Gastroesophageal sphincter (tissue), 4 donors: ENCODE results near the gene HPS4. TPM values are rescaled to one million over a fixed set of nuclear protein-coding genes. Genes with fewer than 3 reads are reported as not detected.

Source experiments
- ATAC-seq: fragments of 150-250 bp; one replicate; pipeline ENCODE4 v1.9.1; 2016; ENCODE audit warnings: mild to moderate bottlenecking, moderate library complexity
- H3K27ac ChIP-seq, 4 donors: fragments of 200-600 bp; sonication (generic) in 3 of 4; 1 replicate in 3 of 4; 2 replicates in 1 of 4; pipeline ENCODE4 v1.5.1; 2016 to 2019
- H3K27me3 ChIP-seq: fragments of 200-600 bp; sonication (generic); one replicate; pipeline ENCODE4 v1.5.1; 2019
- H3K36me3 ChIP-seq, 2 donors: fragments of 200-600 bp; sonication (generic); one replicate each; pipeline ENCODE4 v1.5.1; 2019; ENCODE audit warnings: control low read depth in 1 of 2
- H3K4me1 ChIP-seq, 3 donors: fragments of 200-600 bp; sonication (generic); 1 replicate in 2 of 3; 2 replicates in 1 of 3; pipeline ENCODE4 v1.5.1; 2016 to 2019; ENCODE audit warnings: control low read depth in 2 of 3
- H3K4me3 ChIP-seq, 2 donors: fragments of 200-600 bp; sonication (generic); one replicate each; pipeline ENCODE4 v1.5.1; 2019; ENCODE audit warnings: mild to moderate bottlenecking in 1 of 2, moderate library complexity in 1 of 2
- H3K9me3 ChIP-seq, 3 donors: fragments of 200-600 bp; sonication (generic); one replicate each; pipeline ENCODE4 v1.5.1; 2017 to 2019; ENCODE audit warnings: control low read depth in 2 of 3
- EP300 ChIP-seq: sonication (generic); formaldehyde crosslinking; IDR thresholded peaks from one replicate; pipeline ENCODE4 v1.6.1; 2017; ENCODE audit warnings: antibody characterized with exemption, mild to moderate bottlenecking
- POLR2A ChIP-seq, 2 donors: fragments of 450-650 bp; IDR thresholded peaks; one replicate each; pipeline ENCODE4 v1.6.1; 2017; ENCODE audit warnings: antibody characterized with exemption in 2 of 2, mild to moderate bottlenecking in 2 of 2, moderate library complexity in 1 of 2
- POLR2AphosphoS5 ChIP-seq: sonication (generic); formaldehyde crosslinking; IDR thresholded peaks from one replicate; pipeline ENCODE4 v1.6.1; 2017; ENCODE audit warnings: antibody characterized with exemption
- WGBS, 2 donors: methylation state at CpG; one replicate each; pipeline ENCODE4 v1.1.5; 2018; ENCODE audit warnings: low coverage in 1 of 2; 5-methylcytosine and 5-hydroxymethylcytosine counted together
- total RNA-seq, 4 donors: library from RNA; depleted of rRNA; stranded (reverse); fragments of >200 nt; gene quantifications; one replicate each; pipeline ENCODE4 v1.1.0, GENCODE V29; 2016
- TF ChIP-seq, protein P1 (sequence below), 4 experiments: fragments of 200-600 bp in 2 of 4; fragments of 450-650 bp in 2 of 4; sonication (generic) in 1 of 4; IDR thresholded peaks; one replicate each; pipeline ENCODE4 v1.5.1; 2017 to 2019; ENCODE audit warnings: antibody characterized with exemption in 4 of 4, mild to moderate bottlenecking in 2 of 4, moderate library complexity in 2 of 4

The HPS4 gene
- total RNA-seq, 4 donors from 2014 or later = 11.2 to 34.7 (median 20.3) TPM

DNA sequence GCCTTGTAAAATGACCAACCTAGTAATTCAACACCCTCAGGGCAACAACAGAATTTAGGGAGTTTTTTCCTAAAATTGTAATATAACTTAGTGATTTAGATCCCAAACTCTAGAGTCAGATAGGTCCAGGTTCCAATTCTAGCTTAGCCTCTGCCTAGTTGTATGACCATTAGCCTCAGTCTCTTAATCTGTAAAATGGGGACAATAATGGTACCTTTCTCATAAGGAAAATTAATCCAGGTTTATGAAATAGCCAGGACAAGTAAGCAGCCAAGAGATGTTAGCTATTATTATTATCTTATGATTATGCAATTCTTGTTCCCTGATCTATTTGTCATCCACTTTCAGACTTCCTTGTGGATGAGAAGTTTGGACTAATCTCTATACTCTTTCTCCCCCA, 24.6 kb upstream of the HPS4 start:
- TF ChIP-seq POLR2AphosphoS5 (no peak), EP300 (no peak), POLR2A (IDR thresholded peaks at IDR 0.05) (no peak)
- TF ChIP-seq, protein P1, sequence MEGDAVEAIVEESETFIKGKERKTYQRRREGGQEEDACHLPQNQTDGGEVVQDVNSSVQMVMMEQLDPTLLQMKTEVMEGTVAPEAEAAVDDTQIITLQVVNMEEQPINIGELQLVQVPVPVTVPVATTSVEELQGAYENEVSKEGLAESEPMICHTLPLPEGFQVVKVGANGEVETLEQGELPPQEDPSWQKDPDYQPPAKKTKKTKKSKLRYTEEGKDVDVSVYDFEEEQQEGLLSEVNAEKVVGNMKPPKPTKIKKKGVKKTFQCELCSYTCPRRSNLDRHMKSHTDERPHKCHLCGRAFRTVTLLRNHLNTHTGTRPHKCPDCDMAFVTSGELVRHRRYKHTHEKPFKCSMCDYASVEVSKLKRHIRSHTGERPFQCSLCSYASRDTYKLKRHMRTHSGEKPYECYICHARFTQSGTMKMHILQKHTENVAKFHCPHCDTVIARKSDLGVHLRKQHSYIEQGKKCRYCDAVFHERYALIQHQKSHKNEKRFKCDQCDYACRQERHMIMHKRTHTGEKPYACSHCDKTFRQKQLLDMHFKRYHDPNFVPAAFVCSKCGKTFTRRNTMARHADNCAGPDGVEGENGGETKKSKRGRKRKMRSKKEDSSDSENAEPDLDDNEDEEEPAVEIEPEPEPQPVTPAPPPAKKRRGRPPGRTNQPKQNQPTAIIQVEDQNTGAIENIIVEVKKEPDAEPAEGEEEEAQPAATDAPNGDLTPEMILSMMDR (IDR thresholded peaks at IDR 0.05) = no peak

DNA sequence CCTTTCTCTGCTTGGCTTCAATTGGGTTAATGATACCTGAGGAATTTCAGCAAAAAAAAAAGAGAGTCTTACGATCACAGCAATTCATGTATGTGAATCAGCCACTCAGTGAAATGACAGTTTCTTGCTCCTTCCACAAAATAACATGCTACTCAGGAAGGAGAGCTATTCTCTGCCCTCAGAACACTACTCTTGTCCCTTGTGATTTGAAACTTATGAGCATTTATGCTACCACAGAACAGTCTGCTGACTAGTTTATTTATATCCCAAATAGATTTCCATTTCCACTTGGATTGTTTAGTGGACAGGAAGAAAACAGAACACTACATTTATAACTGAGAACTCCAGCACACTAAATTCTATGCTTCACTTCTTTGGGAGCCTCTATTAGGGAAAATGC, 20.2 kb upstream of the HPS4 start:
- Histone ChIP-seq H3K27ac (no peak overlapping the region), H3K9me3 (no peaks in the 10 kb centered on the region), H3K4me1 (no peaks in the 10 kb centered on the region), H3K36me3 (peaks cover 4 to 100% of the 10 kb centered on the region in 2 donors), H3K4me3 (no peak overlapping the region), H3K27me3 (no peaks in the 10 kb centered on the region)
- WGBS, 2 donors = 45 to 80% methylated on average over 1 of the region's 1 CpG
- no peak for ATAC-seq
- TF ChIP-seq EP300 (no peak), POLR2AphosphoS5 (no peak), POLR2A (IDR thresholded peaks at IDR 0.05) (no peak)
- TF ChIP-seq, protein P1 (IDR thresholded peaks at IDR 0.05) = no peak

More for the DNA sequence above, 24.6 kb upstream of the HPS4 start:
- Histone ChIP-seq H3K4me1 (peaks cover 2 to 26% (median 3%) of the 10 kb centered on the region in 3 donors), H3K27me3 (no peaks in the 10 kb centered on the region), H3K4me3 (no peak overlapping the region), H3K36me3 (peaks cover 4 to 73% of the 10 kb centered on the region in 2 donors), H3K9me3 (no peaks in the 10 kb centered on the region), H3K27ac (no peak overlapping the region)
- no peak for ATAC-seq

GRCh38 chr22:26502688-26503561, 19.3 kb upstream of the HPS4 start:
- peaks cover 4 to 100% of the 10 kb centered on the region in 2 donors for H3K36me3 ChIP-seq
- no peak overlapping the region for H3K27ac ChIP-seq
- no peaks in the 10 kb centered on the region for H3K27me3 ChIP-seq
- H3K4me3 ChIP-seq = no peak overlapping the region
- TF ChIP-seq POLR2AphosphoS5 (no peak), EP300 (no peak)
- TF ChIP-seq, protein P1 (IDR thresholded peaks at IDR 0.05) = peak in 1 of 4 experiments; percentile 21
- H3K4me1 ChIP-seq = no peaks in the 10 kb centered on the region
- 13 to 23% methylated on average over 2 to 3 of the region's 3 CpGs for WGBS, 2 donors
- no peak for ATAC-seq
- no peaks in the 10 kb centered on the region for H3K9me3 ChIP-seq

GRCh38 chr22:26501996-26502395, 18.4 kb upstream of the HPS4 start:
- ATAC-seq = no peak
- no peak for TF ChIP-seq POLR2AphosphoS5
- TF ChIP-seq EP300 = no peak
- TF ChIP-seq, protein P1 (IDR thresholded peaks at IDR 0.05) = no peak
- no peak for TF ChIP-seq POLR2A (IDR thresholded peaks at IDR 0.05)
- H3K4me1 ChIP-seq = no peaks in the 10 kb centered on the region
- H3K27me3 ChIP-seq = no peaks in the 10 kb centered on the region
- H3K9me3 ChIP-seq = no peaks in the 10 kb centered on the region
- H3K27ac ChIP-seq = no peak overlapping the region
- WGBS, 2 donors = 93% methylated on average over 2 of the region's 2 CpGs; no CpG with 5 or more reads in 1 of the 2 donors
- no peak overlapping the region for H3K4me3 ChIP-seq
- peaks cover 4 to 100% of the 10 kb centered on the region in 2 donors for H3K36me3 ChIP-seq

- Histone ChIP-seq H3K27me3 (no peaks in the 10 kb centered on the region), H3K9me3 (no peaks in the 10 kb centered on the region), H3K4me1 (no peaks in the 10 kb centered on the region), H3K36me3 (peaks cover 0 to 100% of the 10 kb centered on the region in 2 donors), H3K27ac (no peak overlapping the region), H3K4me3 (no peak overlapping the region)
- no peak for ATAC-seq
- no peak for TF ChIP-seq EP300
- TF ChIP-seq, protein P1 (IDR thresholded peaks at IDR 0.05) = no peak
- TF ChIP-seq POLR2A (IDR thresholded peaks at IDR 0.05) = no peak
- TF ChIP-seq POLR2AphosphoS5 = no peak
- 98 to 100% methylated on average over 1 to 8 of the region's 25 CpGs for WGBS, 2 donors
Measured at GRCh38 chr22:26499188-26499703, 15.7 kb upstream of the HPS4 start.
